ENCODE results near the gene RRP15. TPM values are rescaled to one million over a fixed set of nuclear protein-coding genes. Genes with fewer than 3 reads are reported as not detected.

RRP15 gene
- total RNA-seq, 1 experiment from 2014 or later: 25.6 TPM

DNA sequence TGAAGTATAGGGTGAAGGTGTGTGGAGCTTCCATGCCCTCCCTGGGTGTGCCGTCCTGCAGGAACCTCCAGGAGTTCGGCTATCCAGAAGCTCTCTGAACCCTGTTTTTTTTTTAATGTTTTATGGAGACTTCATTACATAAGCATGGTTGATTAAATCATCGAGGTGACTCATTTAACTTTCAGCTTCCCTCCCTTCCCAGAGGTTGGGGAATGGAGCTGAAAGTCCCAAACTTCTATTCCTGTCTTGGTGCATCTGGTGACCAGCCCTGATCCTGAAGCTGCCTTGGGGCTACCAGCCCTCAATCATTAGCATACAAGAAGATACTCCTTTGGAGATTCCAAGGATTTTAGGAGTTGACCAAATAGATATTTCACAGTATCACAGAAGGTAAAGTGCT, 9.5 kb downstream of the RRP15 start:
- no peaks in the 10 kb centered on the region for H3K9me2 ChIP-seq (replicated peaks; ENCODE audit: low read length)
- H3K9me3 ChIP-seq (ENCODE audit: low read length): no peaks in the 10 kb centered on the region
- H3K79me2 ChIP-seq (ENCODE audit: low read length): peaks cover 98% of the 10 kb centered on the region
- no TSS peak for BruUV-seq (replicated peaks)
- H3K4me1 ChIP-seq (ENCODE audit: insufficient read depth, low read length): peaks cover 10% of the 10 kb centered on the region; the same call in 1 of the 2 replicates
- no peak for TF ChIP-seq CTCF (conservative IDR thresholded peaks at IDR 0.05; ENCODE audit: low read depth, low read length)
- TF ChIP-seq EZH2phosphoT487 (IDR thresholded peaks at IDR 0.05; ENCODE audit: borderline replicate concordance, low read length): no peak
- no peak for TF ChIP-seq EZH2 (IDR thresholded peaks at IDR 0.05; ENCODE audit: low read length, unreplicated experiment)
- DNase-seq (peak; percentile 45), ATAC-seq (no peak)
- intact Hi-C loops (cut with micrococcal nuclease): no loop called here
- no peak overlapping the region for H3K4me3 ChIP-seq (ENCODE audit: low read length)
- no peak overlapping the region for H3K9ac ChIP-seq (ENCODE audit: low read length)
- no peak overlapping the region for H3K27ac ChIP-seq (ENCODE audit: low read length)
- H3K27me3 ChIP-seq (ENCODE audit: low read length): no peaks in the 10 kb centered on the region
- no peak overlapping the region for H2AFZ ChIP-seq (ENCODE audit: low read length)
- ChIA-PET CTCF (no interaction called here), POLR2A (ENCODE audit: unreplicated experiment) (interaction anchor here (0.5 kb wide), 1 partner anchor 369 kb away, joined by 3 read pairs; no protein-coding TSS in a partner anchor)
- H4K20me1 ChIP-seq (ENCODE audit: low read length): peaks cover 15% of the 10 kb centered on the region; the same call in 1 of the 2 replicates
- no peaks in the 10 kb centered on the region for H3F3A ChIP-seq (ENCODE audit: low read length, unreplicated experiment)
- H3K36me3 ChIP-seq (ENCODE audit: low read depth, low read length): peaks cover 13% of the 10 kb centered on the region
- no peak overlapping the region for H3K4me2 ChIP-seq (ENCODE audit: low read length)

DNA sequence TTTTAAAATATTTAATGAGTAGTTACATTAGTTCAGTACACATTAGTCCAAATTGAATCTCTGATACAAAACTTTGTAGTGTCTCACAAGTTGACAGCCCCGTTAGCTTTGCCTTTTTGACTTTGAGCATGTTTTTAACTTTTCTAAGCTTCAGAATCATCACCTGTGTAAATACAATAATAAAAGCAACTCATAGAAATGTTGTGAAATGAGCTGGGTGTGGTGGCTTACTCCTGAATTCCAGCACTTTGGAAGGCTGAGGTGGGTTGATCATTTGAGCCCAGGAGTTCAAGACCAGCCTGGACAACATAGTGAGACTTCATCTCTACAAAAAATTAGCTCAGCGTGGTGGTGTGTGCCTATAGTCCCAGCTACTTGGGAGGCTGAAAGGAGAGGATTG, 11.1 kb downstream of the RRP15 start:
- H3K79me2 ChIP-seq (ENCODE audit: low read length): peaks cover 98% of the 10 kb centered on the region
- no peak overlapping the region for H3K4me2 ChIP-seq (ENCODE audit: low read length)
- TF ChIP-seq CTCF (conservative IDR thresholded peaks at IDR 0.05; ENCODE audit: low read depth, low read length) (no peak), EZH2 (IDR thresholded peaks at IDR 0.05; ENCODE audit: low read length, unreplicated experiment) (no peak), EZH2phosphoT487 (IDR thresholded peaks at IDR 0.05; ENCODE audit: borderline replicate concordance, low read length) (no peak)
- ChIA-PET POLR2A (ENCODE audit: unreplicated experiment) (interaction anchor here (0.6 kb wide), 1 partner anchor 494 kb away, joined by 4 read pairs; no protein-coding TSS in a partner anchor), CTCF (no interaction called here)
- peak; percentile 53 for DNase-seq
- H4K20me1 ChIP-seq (ENCODE audit: low read length): peaks cover 18% of the 10 kb centered on the region
- H3F3A ChIP-seq (ENCODE audit: low read length, unreplicated experiment): no peaks in the 10 kb centered on the region
- no peak overlapping the region for H3K4me3 ChIP-seq (ENCODE audit: low read length)
- peaks cover 13% of the 10 kb centered on the region; the same call in 1 of the 2 replicates for H3K4me1 ChIP-seq (ENCODE audit: insufficient read depth, low read length)
- H3K9me2 ChIP-seq (replicated peaks; ENCODE audit: low read length): no peaks in the 10 kb centered on the region
- no peaks in the 10 kb centered on the region for H3K27me3 ChIP-seq (ENCODE audit: low read length)
- intact Hi-C loops (cut with micrococcal nuclease): no loop called here
- ATAC-seq: no peak
- BruUV-seq (replicated peaks): no TSS peak
- H3K27ac ChIP-seq (ENCODE audit: low read length): no peak overlapping the region
- H3K9ac ChIP-seq (ENCODE audit: low read length): no peak overlapping the region
- no peak overlapping the region for H2AFZ ChIP-seq (ENCODE audit: low read length)
- H3K9me3 ChIP-seq (ENCODE audit: low read length): no peaks in the 10 kb centered on the region
- peaks cover 18% of the 10 kb centered on the region for H3K36me3 ChIP-seq (ENCODE audit: low read depth, low read length)

DNA sequence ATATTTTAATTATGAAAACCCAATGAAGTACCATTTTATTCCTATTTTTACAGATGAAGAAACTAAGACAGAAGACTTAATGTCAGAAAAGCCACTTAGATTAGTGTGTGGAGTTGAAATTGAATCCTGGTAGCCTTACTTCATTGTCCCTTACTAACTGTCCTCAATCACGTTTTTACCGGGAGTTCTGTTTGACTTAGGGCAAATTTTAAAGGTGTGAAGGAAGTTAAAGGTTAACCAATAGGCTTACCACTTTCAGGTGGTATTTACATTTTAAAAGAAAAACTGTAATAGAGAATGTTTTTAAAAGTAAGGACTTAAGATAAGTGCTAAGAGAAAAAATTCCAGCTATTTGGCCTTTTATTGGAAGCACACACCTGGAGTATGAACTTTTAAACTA, 12.4 kb downstream of the RRP15 start:
- Histone ChIP-seq H3K27me3 (ENCODE audit: low read length) (no peaks in the 10 kb centered on the region), H3K27ac (ENCODE audit: low read length) (no peak overlapping the region), H3K79me2 (ENCODE audit: low read length) (peaks cover 98% of the 10 kb centered on the region), H3K4me3 (ENCODE audit: low read length) (no peak overlapping the region), H3K9me3 (ENCODE audit: low read length) (no peaks in the 10 kb centered on the region), H3K9ac (ENCODE audit: low read length) (no peak overlapping the region), H2AFZ (ENCODE audit: low read length) (no peak overlapping the region), H3K36me3 (ENCODE audit: low read depth, low read length) (peaks cover 26% of the 10 kb centered on the region), H3K9me2 (replicated peaks; ENCODE audit: low read length) (no peaks in the 10 kb centered on the region), H3K4me1 (ENCODE audit: insufficient read depth, low read length) (peaks cover 13% of the 10 kb centered on the region; the same call in 1 of the 2 replicates), H4K20me1 (ENCODE audit: low read length) (peaks cover 14% of the 10 kb centered on the region), H3K4me2 (ENCODE audit: low read length) (no peak overlapping the region), H3F3A (ENCODE audit: low read length, unreplicated experiment) (no peaks in the 10 kb centered on the region)
- intact Hi-C loops (cut with micrococcal nuclease): no loop called here
- DNase-seq: no peak
- no peak for ATAC-seq
- no TSS peak for BruUV-seq (replicated peaks)
- CTCF ChIA-PET: no interaction called here
- TF ChIP-seq EZH2phosphoT487 (IDR thresholded peaks at IDR 0.05; ENCODE audit: borderline replicate concordance, low read length): no peak
- no peak for TF ChIP-seq CTCF (conservative IDR thresholded peaks at IDR 0.05; ENCODE audit: low read depth, low read length)
- no peak for TF ChIP-seq EZH2 (IDR thresholded peaks at IDR 0.05; ENCODE audit: low read length, unreplicated experiment)
- POLR2A ChIA-PET (ENCODE audit: unreplicated experiment): no interaction called here

Measured in PC-3 (cell line).